Activated CD4-positive, alpha-beta T cell treated with anti-CD3 and anti-CD28 coated beads, Interleukin-2, amount 10 ng/mL, durations not matched to agents 7 days and 5 days (primary cell): ENCODE measurements around the gene ITCH. TPM values are rescaled to one million over a fixed set of nuclear protein-coding genes. Genes with fewer than 3 reads are reported as not detected.
"Not testable (repeated sequence)": the region's sequence is repeated elsewhere in the genome, so short reads cannot be mapped to it uniquely, and the experiment has no call there.

ENCODE experiments used
- CTCF ChIA-PET: fragments of 350-600 bp; sonication (Branson Sonifier 250); formaldehyde crosslinking; loops from one replicate; lab custom pipeline; 2021; ENCODE audit warnings: antibody characterized with exemption; lab: Charles Lee
- POLR2A ChIA-PET: fragments of 350-600 bp; sonication (Branson Sonifier 250); formaldehyde crosslinking; loops from one replicate; lab custom pipeline; 2021; ENCODE audit warnings: antibody characterized with exemption; lab: Charles Lee
- DNase-seq: peaks from one replicate; pipeline ENCODE4 v3.0.0-alpha.2; 2020
- H3K27ac Mint-ChIP-seq: one replicate; pipeline ENCODE4 v1.8.0; 2021; ENCODE audit warnings: mild to moderate bottlenecking, moderate library complexity, mixed read lengths
- H3K27me3 Mint-ChIP-seq: one replicate; pipeline ENCODE4 v1.8.0; 2021; ENCODE audit warnings: mixed read lengths
- H3K36me3 Mint-ChIP-seq: one replicate; pipeline ENCODE4 v1.8.0; 2021; ENCODE audit warnings: low read depth, mixed read lengths
- H3K4me1 Mint-ChIP-seq: one replicate; pipeline ENCODE4 v1.8.0; 2021; ENCODE audit warnings: mixed read lengths
- H3K4me3 Mint-ChIP-seq: one replicate; pipeline ENCODE4 v1.8.0; 2021; ENCODE audit warnings: mild to moderate bottlenecking, moderate library complexity, mixed read lengths
- H3K9me3 Mint-ChIP-seq: one replicate; pipeline ENCODE4 v1.8.0; 2021; ENCODE audit warnings: mixed read lengths
- total RNA-seq, 2 experiments: library from RNA; stranded (reverse); gene quantifications; one replicate each; pipeline ENCODE4 v1.2.3, GENCODE V29; 2021

Gene ITCH
- total RNA-seq, 2 experiments from 2014 or later: 46.9 to 48.5 TPM

GRCh38 chr20:34410336-34410735 is 47.3 kb downstream of the ITCH start:
- Mint-ChIP-seq H3K4me1 (peaks cover 27% of the 10 kb centered on the region), H3K27me3 (no peaks in the 10 kb centered on the region)

GRCh38 chr20:34412453-34412852 is 49.4 kb downstream of the ITCH start:
- ChIA-PET POLR2A (no interaction called here), CTCF (interaction anchor here (2.5 kb wide), 1 partner anchor 100 kb away, joined by 8 read pairs; no protein-coding TSS in a partner anchor)
- peaks cover 26% of the 10 kb centered on the region for H3K4me1 Mint-ChIP-seq
- H3K36me3 Mint-ChIP-seq: peaks cover 38% of the 10 kb centered on the region
- H3K27me3 Mint-ChIP-seq: no peaks in the 10 kb centered on the region
- no peak overlapping the region for H3K4me3 Mint-ChIP-seq
- DNase-seq: no peak
- no peak overlapping the region for H3K27ac Mint-ChIP-seq
- H3K9me3 Mint-ChIP-seq: no peaks in the 10 kb centered on the region

More at GRCh38 chr20:34410336-34410735, 47.3 kb downstream of the ITCH start:
- peaks cover 33% of the 10 kb centered on the region for H3K36me3 Mint-ChIP-seq
- CTCF ChIA-PET: interaction anchor here (2.5 kb wide), 1 partner anchor 98 kb away, joined by 8 read pairs; no protein-coding TSS in a partner anchor
- no peak overlapping the region for H3K4me3 Mint-ChIP-seq
- H3K27ac Mint-ChIP-seq: no peak overlapping the region
- no peak for DNase-seq
- H3K9me3 Mint-ChIP-seq: no peaks in the 10 kb centered on the region
- POLR2A ChIA-PET: no interaction called here

GRCh38 chr20:34414525-34414924 is 51.5 kb downstream of the ITCH start:
- H3K27ac Mint-ChIP-seq, CTCF ChIA-PET, POLR2A ChIA-PET, H3K4me3 Mint-ChIP-seq, H3K9me3 Mint-ChIP-seq, DNase-seq, H3K27me3 Mint-ChIP-seq: not testable (repeated sequence)
- Mint-ChIP-seq H3K36me3 (peaks cover 24% of the 10 kb centered on the region), H3K4me1 (peaks cover 24% of the 10 kb centered on the region)

- ChIA-PET CTCF (interaction anchor here (1.7 kb wide), 1 partner anchor 102 kb away, joined by 10 read pairs; no protein-coding TSS in a partner anchor), POLR2A (no interaction called here)
- Mint-ChIP-seq H3K36me3 (peaks cover 23% of the 10 kb centered on the region), H3K27ac (peak overlapping the region; percentile 54), H3K27me3 (no peaks in the 10 kb centered on the region), H3K4me3 (no peak overlapping the region), H3K9me3 (no peaks in the 10 kb centered on the region), H3K4me1 (peaks cover 24% of the 10 kb centered on the region)
- DNase-seq: no peak
Measured at GRCh38 chr20:34415079-34415478, 52.0 kb downstream of the ITCH start.

GRCh38 chr20:34420146-34420545 is 57.1 kb downstream of the ITCH start:
- POLR2A ChIA-PET: no interaction called here
- Mint-ChIP-seq H3K4me3 (no peak overlapping the region), H3K9me3 (no peaks in the 10 kb centered on the region), H3K27me3 (no peaks in the 10 kb centered on the region), H3K27ac (no peak overlapping the region), H3K36me3 (peaks cover 28% of the 10 kb centered on the region), H3K4me1 (peaks cover 16% of the 10 kb centered on the region)
- no peak for DNase-seq
- CTCF ChIA-PET: no interaction called here

GRCh38 chr20:34420975-34421374 is 57.9 kb downstream of the ITCH start:
- Mint-ChIP-seq H3K9me3 (no peaks in the 10 kb centered on the region), H3K4me3 (no peak overlapping the region), H3K36me3 (peaks cover 30% of the 10 kb centered on the region), H3K27ac (no peak overlapping the region), H3K4me1 (peaks cover 9% of the 10 kb centered on the region), H3K27me3 (no peaks in the 10 kb centered on the region)
- POLR2A ChIA-PET: no interaction called here
- CTCF ChIA-PET: no interaction called here
- no peak for DNase-seq

- peaks cover 1% of the 10 kb centered on the region for H3K4me1 Mint-ChIP-seq
- no peak for DNase-seq
- no peaks in the 10 kb centered on the region for H3K27me3 Mint-ChIP-seq
- ChIA-PET CTCF (interaction anchor here (0.6 to 1.2 kb wide), 3 partner anchors 22 to 109 kb away, joined by 3 to 4 read pairs (median 3); no protein-coding TSS in a partner anchor), POLR2A (no interaction called here)
- H3K36me3 Mint-ChIP-seq: peaks cover 30% of the 10 kb centered on the region
- no peak overlapping the region for H3K4me3 Mint-ChIP-seq
- no peaks in the 10 kb centered on the region for H3K9me3 Mint-ChIP-seq
- no peak overlapping the region for H3K27ac Mint-ChIP-seq
Measured at GRCh38 chr20:34421766-34422466, 58.8 kb downstream of the ITCH start.

GRCh38 chr20:34425032-34425690 is 62.1 kb downstream of the ITCH start:
- H3K27ac Mint-ChIP-seq, H3K9me3 Mint-ChIP-seq, POLR2A ChIA-PET, DNase-seq, H3K27me3 Mint-ChIP-seq, H3K4me1 Mint-ChIP-seq, H3K4me3 Mint-ChIP-seq: not testable (repeated sequence)
- CTCF ChIA-PET: interaction anchor here (0.8 kb wide), 1 partner anchor 12 kb away, joined by 3 read pairs; no protein-coding TSS in a partner anchor
- H3K36me3 Mint-ChIP-seq: peaks cover 28% of the 10 kb centered on the region

- H3K4me3 Mint-ChIP-seq: no peak overlapping the region
Measured at GRCh38 chr20:34426026-34426425, 63.0 kb downstream of the ITCH start.

GRCh38 chr20:34427331-34427730 is 64.3 kb downstream of the ITCH start:
- Mint-ChIP-seq H3K36me3 (peaks cover 23% of the 10 kb centered on the region), H3K4me1 (peaks cover 2% of the 10 kb centered on the region), H3K9me3 (no peaks in the 10 kb centered on the region), H3K4me3 (no peak overlapping the region), H3K27ac (no peak overlapping the region), H3K27me3 (no peaks in the 10 kb centered on the region)
- no peak for DNase-seq
- ChIA-PET CTCF (interaction anchor here (0.9 kb wide), 1 partner anchor 114 kb away, joined by 3 read pairs; no protein-coding TSS in a partner anchor), POLR2A (no interaction called here)

More at GRCh38 chr20:34426026-34426425, 63.0 kb downstream of the ITCH start:
- Mint-ChIP-seq H3K4me1 (no peaks in the 10 kb centered on the region), H3K27me3 (no peaks in the 10 kb centered on the region), H3K9me3 (no peaks in the 10 kb centered on the region), H3K36me3 (peaks cover 29% of the 10 kb centered on the region), H3K27ac (no peak overlapping the region)
- CTCF ChIA-PET: interaction anchor here (0.5 kb wide), 1 partner anchor 1606 kb away, joined by 4 read pairs; the partner anchor contains the start of gene MAPRE1
- POLR2A ChIA-PET: no interaction called here
- DNase-seq: no peak

GRCh38 chr20:34427784-34428183 is 64.7 kb downstream of the ITCH start:
- Mint-ChIP-seq H3K9me3 (no peaks in the 10 kb centered on the region), H3K27ac (no peak overlapping the region), H3K27me3 (no peaks in the 10 kb centered on the region), H3K4me1 (peaks cover 2% of the 10 kb centered on the region), H3K4me3 (no peak overlapping the region), H3K36me3 (peaks cover 23% of the 10 kb centered on the region)
- DNase-seq: no peak
- CTCF ChIA-PET: interaction anchor here (0.9 kb wide), 1 partner anchor 115 kb away, joined by 3 read pairs; no protein-coding TSS in a partner anchor
- POLR2A ChIA-PET: no interaction called here

- Mint-ChIP-seq H3K27ac (no peak overlapping the region), H3K4me3 (no peak overlapping the region), H3K27me3 (no peaks in the 10 kb centered on the region), H3K9me3 (no peaks in the 10 kb centered on the region), H3K36me3 (peaks cover 10% of the 10 kb centered on the region), H3K4me1 (peaks cover 6% of the 10 kb centered on the region)
- POLR2A ChIA-PET: no interaction called here
- CTCF ChIA-PET: no interaction called here
- no peak for DNase-seq
Measured at GRCh38 chr20:34431168-34431567, 68.1 kb downstream of the ITCH start.

- POLR2A ChIA-PET, H3K27ac Mint-ChIP-seq, DNase-seq, H3K4me3 Mint-ChIP-seq, H3K9me3 Mint-ChIP-seq, H3K27me3 Mint-ChIP-seq, H3K36me3 Mint-ChIP-seq: not testable (repeated sequence)
- H3K4me1 Mint-ChIP-seq: peaks cover 19% of the 10 kb centered on the region
- CTCF ChIA-PET: interaction anchor here (1.0 kb wide), 1 partner anchor 120 kb away, joined by 3 read pairs; no protein-coding TSS in a partner anchor
Measured at GRCh38 chr20:34432663-34433062, 69.6 kb downstream of the ITCH start.
